ENCODE data around the gene HUS1. TPM values are rescaled to one million over a fixed set of nuclear protein-coding genes. Genes with fewer than 3 reads are reported as not detected.
"Not testable (repeated sequence)": the region's sequence is repeated elsewhere in the genome, so short reads cannot be mapped to it uniquely, and the experiment has no call there.

Gene HUS1
- total and polyA plus RNA-seq, 2 of the 13 experiments (the other 11 are each of a cell fraction or from before 2014, with no cell fraction given): 14.8 to 16.9 TPM

DNA sequence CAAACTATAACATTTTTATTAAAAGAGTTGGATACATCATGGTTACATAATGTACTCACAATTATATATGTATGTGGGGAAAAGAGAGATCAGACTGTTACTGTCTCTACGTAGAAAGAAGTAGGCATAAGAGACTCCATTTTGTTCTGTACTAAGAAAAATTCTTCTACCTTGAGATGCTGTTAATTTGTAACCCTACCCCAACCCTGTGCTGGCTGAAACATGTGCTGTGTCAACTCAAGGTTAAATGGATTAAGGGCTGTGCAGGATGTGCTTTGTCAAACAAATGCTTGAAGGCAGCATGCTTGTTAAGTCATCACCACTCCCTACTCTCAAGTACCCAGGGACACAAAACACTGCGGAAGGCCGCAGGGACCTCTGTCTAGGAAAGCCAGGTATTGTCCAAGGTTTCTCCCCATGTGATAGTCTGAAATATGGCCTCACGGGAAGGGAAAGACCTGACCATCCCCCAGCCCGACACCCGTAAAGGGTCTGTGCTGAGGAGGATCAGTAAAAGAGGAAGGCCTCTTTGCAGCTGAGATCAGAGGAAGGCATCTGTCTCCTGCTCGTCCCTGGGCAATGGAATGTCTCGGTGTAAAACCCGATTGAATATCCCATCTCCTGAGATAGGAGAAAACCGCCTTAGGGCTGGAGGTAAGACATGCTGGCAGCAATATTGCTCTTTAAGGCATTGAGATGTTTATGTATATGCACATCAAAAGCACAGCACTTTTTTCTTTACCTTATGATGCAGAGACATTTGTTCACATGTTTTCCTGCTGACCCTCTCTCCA lies 10.4 kb upstream of the HUS1 start (continued):
- TF ChIP-seq GATAD1 (CRISPR knock-in tag; IDR thresholded peaks at IDR 0.05) (0 out of 2 replicates have a peak, but pooled peaks have one; percentile 20), SOX5 (CRISPR knock-in tag; IDR thresholded peaks at IDR 0.05; ENCODE audit: borderline replicate concordance) (peak; percentile 83), BCL6 (CRISPR knock-in tag; IDR thresholded peaks at IDR 0.05) (peak; percentile 98), KLF16 (CRISPR knock-in tag; IDR thresholded peaks at IDR 0.05) (0 out of 4 replicates have a peak, but pooled peaks of 1 of the 2 experiments have one; percentile 21), ATF1 (CRISPR knock-in tag; IDR thresholded peaks at IDR 0.05) (0 out of 2 replicates have a peak, but pooled peaks have one; percentile 31), GABPA (CRISPR knock-in tag; IDR thresholded peaks at IDR 0.05; ENCODE audit: low read depth) (0 out of 2 replicates have a peak, but pooled peaks have one; percentile 17)
- TF ChIP-seq, protein P1, sequence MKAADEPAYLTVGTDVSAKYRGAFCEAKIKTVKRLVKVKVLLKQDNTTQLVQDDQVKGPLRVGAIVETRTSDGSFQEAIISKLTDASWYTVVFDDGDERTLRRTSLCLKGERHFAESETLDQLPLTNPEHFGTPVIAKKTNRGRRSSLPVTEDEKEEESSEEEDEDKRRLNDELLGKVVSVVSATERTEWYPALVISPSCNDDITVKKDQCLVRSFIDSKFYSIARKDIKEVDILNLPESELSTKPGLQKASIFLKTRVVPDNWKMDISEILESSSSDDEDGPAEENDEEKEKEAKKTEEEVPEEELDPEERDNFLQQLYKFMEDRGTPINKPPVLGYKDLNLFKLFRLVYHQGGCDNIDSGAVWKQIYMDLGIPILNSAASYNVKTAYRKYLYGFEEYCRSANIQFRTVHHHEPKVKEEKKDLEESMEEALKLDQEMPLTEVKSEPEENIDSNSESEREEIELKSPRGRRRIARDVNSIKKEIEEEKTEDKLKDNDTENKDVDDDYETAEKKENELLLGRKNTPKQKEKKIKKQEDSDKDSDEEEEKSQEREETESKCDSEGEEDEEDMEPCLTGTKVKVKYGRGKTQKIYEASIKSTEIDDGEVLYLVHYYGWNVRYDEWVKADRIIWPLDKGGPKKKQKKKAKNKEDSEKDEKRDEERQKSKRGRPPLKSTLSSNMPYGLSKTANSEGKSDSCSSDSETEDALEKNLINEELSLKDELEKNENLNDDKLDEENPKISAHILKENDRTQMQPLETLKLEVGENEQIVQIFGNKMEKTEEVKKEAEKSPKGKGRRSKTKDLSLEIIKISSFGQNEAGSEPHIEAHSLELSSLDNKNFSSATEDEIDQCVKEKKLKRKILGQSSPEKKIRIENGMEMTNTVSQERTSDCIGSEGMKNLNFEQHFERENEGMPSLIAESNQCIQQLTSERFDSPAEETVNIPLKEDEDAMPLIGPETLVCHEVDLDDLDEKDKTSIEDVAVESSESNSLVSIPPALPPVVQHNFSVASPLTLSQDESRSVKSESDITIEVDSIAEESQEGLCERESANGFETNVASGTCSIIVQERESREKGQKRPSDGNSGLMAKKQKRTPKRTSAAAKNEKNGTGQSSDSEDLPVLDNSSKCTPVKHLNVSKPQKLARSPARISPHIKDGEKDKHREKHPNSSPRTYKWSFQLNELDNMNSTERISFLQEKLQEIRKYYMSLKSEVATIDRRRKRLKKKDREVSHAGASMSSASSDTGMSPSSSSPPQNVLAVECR (CRISPR knock-in tag; IDR thresholded peaks at IDR 0.05; ENCODE audit: borderline replicate concordance): peak; percentile 30; the same call in 1 of the 2 replicates
- TF ChIP-seq, protein P2, sequence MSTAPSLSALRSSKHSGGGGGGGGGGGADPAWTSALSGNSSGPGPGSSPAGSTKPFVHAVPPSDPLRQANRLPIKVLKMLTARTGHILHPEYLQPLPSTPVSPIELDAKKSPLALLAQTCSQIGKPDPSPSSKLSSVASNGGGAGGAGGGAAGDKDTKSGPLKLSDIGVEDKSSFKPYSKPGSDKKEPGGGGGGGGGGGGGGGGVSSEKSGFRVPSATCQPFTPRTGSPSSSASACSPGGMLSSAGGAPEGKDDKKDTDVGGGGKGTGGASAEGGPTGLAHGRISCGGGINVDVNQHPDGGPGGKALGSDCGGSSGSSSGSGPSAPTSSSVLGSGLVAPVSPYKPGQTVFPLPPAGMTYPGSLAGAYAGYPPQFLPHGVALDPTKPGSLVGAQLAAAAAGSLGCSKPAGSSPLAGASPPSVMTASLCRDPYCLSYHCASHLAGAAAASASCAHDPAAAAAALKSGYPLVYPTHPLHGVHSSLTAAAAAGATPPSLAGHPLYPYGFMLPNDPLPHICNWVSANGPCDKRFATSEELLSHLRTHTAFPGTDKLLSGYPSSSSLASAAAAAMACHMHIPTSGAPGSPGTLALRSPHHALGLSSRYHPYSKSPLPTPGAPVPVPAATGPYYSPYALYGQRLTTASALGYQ (CRISPR knock-in tag; IDR thresholded peaks at IDR 0.05): 0 out of 2 replicates have a peak, but pooled peaks have one; percentile 42
- TF ChIP-seq, protein P3, sequence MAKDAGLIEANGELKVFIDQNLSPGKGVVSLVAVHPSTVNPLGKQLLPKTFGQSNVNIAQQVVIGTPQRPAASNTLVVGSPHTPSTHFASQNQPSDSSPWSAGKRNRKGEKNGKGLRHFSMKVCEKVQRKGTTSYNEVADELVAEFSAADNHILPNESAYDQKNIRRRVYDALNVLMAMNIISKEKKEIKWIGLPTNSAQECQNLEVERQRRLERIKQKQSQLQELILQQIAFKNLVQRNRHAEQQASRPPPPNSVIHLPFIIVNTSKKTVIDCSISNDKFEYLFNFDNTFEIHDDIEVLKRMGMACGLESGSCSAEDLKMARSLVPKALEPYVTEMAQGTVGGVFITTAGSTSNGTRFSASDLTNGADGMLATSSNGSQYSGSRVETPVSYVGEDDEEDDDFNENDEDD (CRISPR knock-in tag; IDR thresholded peaks at IDR 0.05; ENCODE audit: borderline replicate concordance): peak; percentile 23; the same call in 1 of the 2 replicates
- TF ChIP-seq, protein P4, sequence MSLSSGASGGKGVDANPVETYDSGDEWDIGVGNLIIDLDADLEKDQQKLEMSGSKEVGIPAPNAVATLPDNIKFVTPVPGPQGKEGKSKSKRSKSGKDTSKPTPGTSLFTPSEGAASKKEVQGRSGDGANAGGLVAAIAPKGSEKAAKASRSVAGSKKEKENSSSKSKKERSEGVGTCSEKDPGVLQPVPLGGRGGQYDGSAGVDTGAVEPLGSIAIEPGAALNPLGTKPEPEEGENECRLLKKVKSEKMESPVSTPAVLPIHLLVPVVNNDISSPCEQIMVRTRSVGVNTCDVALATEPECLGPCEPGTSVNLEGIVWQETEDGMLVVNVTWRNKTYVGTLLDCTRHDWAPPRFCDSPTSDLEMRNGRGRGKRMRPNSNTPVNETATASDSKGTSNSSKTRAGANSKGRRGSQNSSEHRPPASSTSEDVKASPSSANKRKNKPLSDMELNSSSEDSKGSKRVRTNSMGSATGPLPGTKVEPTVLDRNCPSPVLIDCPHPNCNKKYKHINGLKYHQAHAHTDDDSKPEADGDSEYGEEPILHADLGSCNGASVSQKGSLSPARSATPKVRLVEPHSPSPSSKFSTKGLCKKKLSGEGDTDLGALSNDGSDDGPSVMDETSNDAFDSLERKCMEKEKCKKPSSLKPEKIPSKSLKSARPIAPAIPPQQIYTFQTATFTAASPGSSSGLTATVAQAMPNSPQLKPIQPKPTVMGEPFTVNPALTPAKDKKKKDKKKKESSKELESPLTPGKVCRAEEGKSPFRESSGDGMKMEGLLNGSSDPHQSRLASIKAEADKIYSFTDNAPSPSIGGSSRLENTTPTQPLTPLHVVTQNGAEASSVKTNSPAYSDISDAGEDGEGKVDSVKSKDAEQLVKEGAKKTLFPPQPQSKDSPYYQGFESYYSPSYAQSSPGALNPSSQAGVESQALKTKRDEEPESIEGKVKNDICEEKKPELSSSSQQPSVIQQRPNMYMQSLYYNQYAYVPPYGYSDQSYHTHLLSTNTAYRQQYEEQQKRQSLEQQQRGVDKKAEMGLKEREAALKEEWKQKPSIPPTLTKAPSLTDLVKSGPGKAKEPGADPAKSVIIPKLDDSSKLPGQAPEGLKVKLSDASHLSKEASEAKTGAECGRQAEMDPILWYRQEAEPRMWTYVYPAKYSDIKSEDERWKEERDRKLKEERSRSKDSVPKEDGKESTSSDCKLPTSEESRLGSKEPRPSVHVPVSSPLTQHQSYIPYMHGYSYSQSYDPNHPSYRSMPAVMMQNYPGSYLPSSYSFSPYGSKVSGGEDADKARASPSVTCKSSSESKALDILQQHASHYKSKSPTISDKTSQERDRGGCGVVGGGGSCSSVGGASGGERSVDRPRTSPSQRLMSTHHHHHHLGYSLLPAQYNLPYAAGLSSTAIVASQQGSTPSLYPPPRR (CRISPR knock-in tag; IDR thresholded peaks at IDR 0.05; ENCODE audit: borderline replicate concordance): peak; percentile 60; the same call in 1 of the 2 replicates
- TF ChIP-seq, protein P5, sequence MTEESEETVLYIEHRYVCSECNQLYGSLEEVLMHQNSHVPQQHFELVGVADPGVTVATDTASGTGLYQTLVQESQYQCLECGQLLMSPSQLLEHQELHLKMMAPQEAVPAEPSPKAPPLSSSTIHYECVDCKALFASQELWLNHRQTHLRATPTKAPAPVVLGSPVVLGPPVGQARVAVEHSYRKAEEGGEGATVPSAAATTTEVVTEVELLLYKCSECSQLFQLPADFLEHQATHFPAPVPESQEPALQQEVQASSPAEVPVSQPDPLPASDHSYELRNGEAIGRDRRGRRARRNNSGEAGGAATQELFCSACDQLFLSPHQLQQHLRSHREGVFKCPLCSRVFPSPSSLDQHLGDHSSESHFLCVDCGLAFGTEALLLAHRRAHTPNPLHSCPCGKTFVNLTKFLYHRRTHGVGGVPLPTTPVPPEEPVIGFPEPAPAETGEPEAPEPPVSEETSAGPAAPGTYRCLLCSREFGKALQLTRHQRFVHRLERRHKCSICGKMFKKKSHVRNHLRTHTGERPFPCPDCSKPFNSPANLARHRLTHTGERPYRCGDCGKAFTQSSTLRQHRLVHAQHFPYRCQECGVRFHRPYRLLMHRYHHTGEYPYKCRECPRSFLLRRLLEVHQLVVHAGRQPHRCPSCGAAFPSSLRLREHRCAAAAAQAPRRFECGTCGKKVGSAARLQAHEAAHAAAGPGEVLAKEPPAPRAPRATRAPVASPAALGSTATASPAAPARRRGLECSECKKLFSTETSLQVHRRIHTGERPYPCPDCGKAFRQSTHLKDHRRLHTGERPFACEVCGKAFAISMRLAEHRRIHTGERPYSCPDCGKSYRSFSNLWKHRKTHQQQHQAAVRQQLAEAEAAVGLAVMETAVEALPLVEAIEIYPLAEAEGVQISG (CRISPR knock-in tag; IDR thresholded peaks at IDR 0.05): peak; percentile 47; the same call in 1 of the 2 replicates
- not testable (repeated sequence) for TF ChIP-seq GABPA (IDR thresholded peaks at IDR 0.05; ENCODE audit: low read depth, low read length)
